OCI-LY7 (cell line): ENCODE measurements around the gene ACSL4. TPM values are rescaled to one million over a fixed set of nuclear protein-coding genes. Genes with fewer than 3 reads are reported as not detected.

Experiments used
- BruUV-seq: library from RNA; stranded (reverse); fragments of 400-500 nt; replicated peaks from 2 replicates; lab custom pipeline; 2021; lab: Mats Ljungman, UMichigan
- CTCF ChIA-PET: fragments of 300-600 bp; sonication (Branson Sonifier 250); formaldehyde crosslinking; loops from one replicate; lab custom pipeline; 2022; ENCODE audit warnings: antibody characterized with exemption; ENCODE audit not compliant: unreplicated experiment; lab: Charles Lee
- POLR2A ChIA-PET: fragments of 300-600 bp; sonication (Branson Sonifier 250); formaldehyde crosslinking; loops from one replicate; lab custom pipeline; 2022; ENCODE audit warnings: antibody characterized with exemption; lab: Charles Lee
- DNase-seq: peaks from one replicate; pipeline ENCODE4 v3.0.0-alpha.2; 2015; ENCODE audit warnings: low spot score
- H2AFZ ChIP-seq: fragments of 200-600 bp; sonication (generic), shearing (Covaris generic); 2 replicates; pipeline ENCODE4 v1.6.1; 2014; ENCODE audit warnings: mild to moderate bottlenecking, antibody characterized with exemption, low read length, moderate library complexity
- H3K27ac ChIP-seq: fragments of 200-600 bp; sonication (generic); 2 replicates; pipeline ENCODE4 v1.5.1; 2014; ENCODE audit warnings: mixed run types, low read depth, mild to moderate bottlenecking, moderate library complexity, low read length, inconsistent platforms; ENCODE audit not compliant: poor library complexity, severe bottlenecking
- H3K36me3 ChIP-seq: fragments of 200-600 bp; sonication (generic); 2 replicates; pipeline ENCODE4 v1.6.1; 2014; ENCODE audit warnings: mild to moderate bottlenecking, antibody characterized with exemption, low read length, moderate library complexity, mixed read lengths; ENCODE audit not compliant: insufficient read depth
- H3K4me1 ChIP-seq: fragments of 200-600 bp; sonication (generic); 2 replicates; pipeline ENCODE4 v1.5.1; 2014; ENCODE audit warnings: mild to moderate bottlenecking, low read length; ENCODE audit not compliant: insufficient read depth, poor library complexity, severe bottlenecking
- H3K4me2 ChIP-seq: fragments of 200-600 bp; sonication (generic); 2 replicates; pipeline ENCODE4 v1.6.1; 2014; ENCODE audit warnings: mild to moderate bottlenecking, low read length
- H3K4me3 ChIP-seq: fragments of 200-600 bp; sonication (generic); 2 replicates; pipeline ENCODE4 v1.5.1; 2014; ENCODE audit warnings: mild to moderate bottlenecking, low read depth, low read length; ENCODE audit not compliant: poor library complexity, severe bottlenecking
- H3K79me2 ChIP-seq: fragments of 200-600 bp; sonication (generic); 2 replicates; pipeline ENCODE4 v1.6.1; 2016; ENCODE audit warnings: low read depth, mild to moderate bottlenecking, low read length, moderate library complexity, mixed read lengths; ENCODE audit not compliant: insufficient read depth
- H3K9me2 ChIP-seq: fragments of 200-600 bp; sonication (generic); 2 replicates; pipeline ENCODE4 v1.6.1; 2016; ENCODE audit warnings: mild to moderate bottlenecking, low read length, mixed read lengths; ENCODE audit not compliant: insufficient read depth
- H3K9me3 ChIP-seq: fragments of 200-600 bp; sonication (generic); 2 replicates; pipeline ENCODE4 v1.6.1; 2014; ENCODE audit warnings: mild to moderate bottlenecking, mixed run types, low read length, mixed read lengths
- H4K20me1 ChIP-seq: fragments of 200-600 bp; sonication (generic); 2 replicates; pipeline ENCODE4 v1.6.1; 2014; ENCODE audit warnings: mild to moderate bottlenecking, antibody characterized with exemption, low read length, moderate library complexity, mixed read lengths; ENCODE audit not compliant: insufficient read depth
- CTCF ChIP-seq: fragments of 200-600 bp; sonication (generic); conservative IDR thresholded peaks from 2 replicates; pipeline ENCODE4 v1.5.1; 2014; ENCODE audit warnings: mild to moderate bottlenecking, antibody characterized with exemption, low read length, moderate library complexity, mixed read lengths
- EZH2phosphoT487 ChIP-seq: fragments of 200-600 bp; sonication (generic); IDR thresholded peaks from 2 replicates; pipeline ENCODE4 v1.6.1; 2018; ENCODE audit warnings: low read depth, borderline replicate concordance, mild to moderate bottlenecking, mixed run types, antibody characterized with exemption, low read length, moderate library complexity, mixed read lengths
- intact Hi-C: fragments of 100-400 bp; cut with micrococcal nuclease; formaldehyde crosslinking; loops from one replicate; pipeline ENCODE4 v1.10.0; 2022; ENCODE audit not compliant: unreplicated experiment
- total RNA-seq, 2 experiments: library from RNA; depleted of rRNA in 1 of 2; stranded (reverse); fragments of >200 nt in 1 of 2; shearing (Covaris generic) in 1 of 2; gene quantifications; 2 replicates each; pipeline ENCODE4 v1.2.3, GENCODE V29; 2014 to 2022

Gene ACSL4
- total RNA-seq, 2 experiments from 2014 or later: 18.4 to 35.4 TPM

DNA sequence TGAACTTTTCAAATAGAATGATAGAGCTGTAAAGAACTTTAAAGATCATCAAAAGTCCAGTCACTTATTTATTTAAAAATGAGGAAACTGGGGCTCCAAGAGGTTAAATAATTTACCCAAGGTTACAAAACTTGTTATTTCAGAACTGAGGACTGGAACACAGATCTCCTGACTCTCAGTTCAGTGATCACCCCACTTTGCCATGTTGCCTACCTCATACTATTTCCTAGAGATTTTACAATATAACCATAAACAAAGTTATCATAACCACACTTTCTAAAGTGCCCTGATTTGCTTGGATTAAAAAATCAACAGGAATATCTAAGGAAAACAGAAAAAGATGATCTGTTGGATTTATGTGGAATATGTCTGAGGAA, 7.4 kb upstream of the ACSL4 start:
- DNase-seq: no peak
- no peaks in the 10 kb centered on the region for H3K79me2 ChIP-seq
- H3K4me1 ChIP-seq: no peaks in the 10 kb centered on the region
- TF ChIP-seq EZH2phosphoT487 (no peak), CTCF (no peak)
- H3K9me2 ChIP-seq: no peaks in the 10 kb centered on the region
- intact Hi-C loops: no loop called here
- no TSS peak for BruUV-seq
- no peak overlapping the region for H3K4me2 ChIP-seq
- ChIA-PET CTCF (no interaction called here), POLR2A (no interaction called here)
- no peaks in the 10 kb centered on the region for H4K20me1 ChIP-seq
- H2AFZ ChIP-seq: no peak overlapping the region
- H3K9me3 ChIP-seq: no peaks in the 10 kb centered on the region
- H3K4me3 ChIP-seq: no peak overlapping the region
- no peaks in the 10 kb centered on the region for H3K36me3 ChIP-seq
- no peak overlapping the region for H3K27ac ChIP-seq

- H3K4me1 ChIP-seq: peaks cover 6% of the 10 kb centered on the region
- H3K4me3 ChIP-seq: no peak overlapping the region
- no peaks in the 10 kb centered on the region for H3K79me2 ChIP-seq
- no peak overlapping the region for H3K27ac ChIP-seq
- DNase-seq: no peak
- H4K20me1 ChIP-seq: no peaks in the 10 kb centered on the region
- POLR2A ChIA-PET: no interaction called here
- no peaks in the 10 kb centered on the region for H3K9me3 ChIP-seq
- intact Hi-C loops: no loop called here
- TF ChIP-seq EZH2phosphoT487 (no peak), CTCF (no peak)
- H2AFZ ChIP-seq: no peak overlapping the region
- no peaks in the 10 kb centered on the region for H3K36me3 ChIP-seq
- no peaks in the 10 kb centered on the region for H3K9me2 ChIP-seq
- no TSS peak for BruUV-seq
- H3K4me2 ChIP-seq: no peak overlapping the region
- CTCF ChIA-PET: no interaction called here
Observed at GRCh38 chrX:109739625-109740432, 6.8 kb upstream of the ACSL4 start.

GRCh38 chrX:109735202-109735744, 2.2 kb upstream of the ACSL4 start:
- POLR2A ChIA-PET: interaction anchor here (0.5 to 1.1 kb wide), 4 partner anchors 8 to 820 kb away, joined by 3 to 4 read pairs (median 3); no protein-coding TSS in a partner anchor
- no peak for TF ChIP-seq CTCF
- TF ChIP-seq EZH2phosphoT487: no peak
- Histone ChIP-seq H3K9me3 (no peaks in the 10 kb centered on the region), H3K27ac (no peak overlapping the region), H2AFZ (peak overlapping the region; percentile 74; the same call in 1 of the 2 replicates), H3K36me3 (peaks cover 2% of the 10 kb centered on the region; the same call in 1 of the 2 replicates), H3K79me2 (peaks cover 26% of the 10 kb centered on the region), H3K4me1 (peaks cover 21% of the 10 kb centered on the region), H4K20me1 (peaks cover 9% of the 10 kb centered on the region; the same call in 1 of the 2 replicates), H3K4me3 (no peak overlapping the region), H3K9me2 (no peaks in the 10 kb centered on the region), H3K4me2 (no peak overlapping the region; the same call in 1 of the 2 replicates)
- BruUV-seq: no TSS peak
- no peak for DNase-seq
- intact Hi-C loops: no loop called here
- CTCF ChIA-PET: no interaction called here
